Astrocyte (in vitro differentiated cells and primary cell): ENCODE measurements around the gene XPO6.
"Not testable (repeated sequence)": the region's sequence is repeated elsewhere in the genome, so short reads cannot be mapped to it uniquely, and the experiment has no call there.

Experiments used
- CTCF ChIP-seq: IDR thresholded peaks from 2 replicates; pipeline ENCODE4 v1.5.1; 2011; ENCODE audit warnings: low read depth, mild to moderate bottlenecking, inconsistent platforms, low read length, moderate library complexity; ENCODE audit not compliant: insufficient read depth
- EZH2 ChIP-seq: IDR thresholded peaks from 2 replicates; pipeline ENCODE4 v1.6.1; 2012; ENCODE audit warnings: mild to moderate bottlenecking, low read length, inconsistent platforms; ENCODE audit not compliant: insufficient read depth

- TF ChIP-seq CTCF, EZH2: not testable (repeated sequence)
These were observed 12.1 kb upstream of the XPO6 start for GRCh38 chr16:28223909-28224308.
